ENCODE results near the gene DPEP3. TPM values are rescaled to one million over a fixed set of nuclear protein-coding genes. Genes with fewer than 3 reads are reported as not detected.

The DPEP3 gene
- polyA plus RNA-seq, 1 donor from 2014 or later: not detected

DNA sequence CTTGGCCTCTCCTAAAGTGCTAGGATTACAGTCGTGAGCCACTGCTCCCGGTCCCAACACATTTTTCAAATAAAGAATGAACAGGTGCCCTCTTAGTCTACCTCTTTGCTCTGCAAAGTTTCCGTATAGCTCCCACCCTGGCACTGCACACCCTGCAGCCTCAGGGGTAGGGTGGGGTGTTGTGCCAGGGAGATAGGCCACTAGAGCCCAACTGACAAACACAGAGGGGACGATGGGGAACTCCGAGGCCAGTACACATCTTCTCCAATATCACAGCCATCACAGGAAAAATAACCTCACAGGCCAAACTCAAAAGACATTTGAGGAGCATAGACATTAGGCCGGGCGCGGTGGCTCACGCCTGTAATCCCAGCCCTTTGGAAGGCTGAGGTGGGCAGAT, 9.2 kb downstream of the DPEP3 start:
- TF ChIP-seq, protein P1, sequence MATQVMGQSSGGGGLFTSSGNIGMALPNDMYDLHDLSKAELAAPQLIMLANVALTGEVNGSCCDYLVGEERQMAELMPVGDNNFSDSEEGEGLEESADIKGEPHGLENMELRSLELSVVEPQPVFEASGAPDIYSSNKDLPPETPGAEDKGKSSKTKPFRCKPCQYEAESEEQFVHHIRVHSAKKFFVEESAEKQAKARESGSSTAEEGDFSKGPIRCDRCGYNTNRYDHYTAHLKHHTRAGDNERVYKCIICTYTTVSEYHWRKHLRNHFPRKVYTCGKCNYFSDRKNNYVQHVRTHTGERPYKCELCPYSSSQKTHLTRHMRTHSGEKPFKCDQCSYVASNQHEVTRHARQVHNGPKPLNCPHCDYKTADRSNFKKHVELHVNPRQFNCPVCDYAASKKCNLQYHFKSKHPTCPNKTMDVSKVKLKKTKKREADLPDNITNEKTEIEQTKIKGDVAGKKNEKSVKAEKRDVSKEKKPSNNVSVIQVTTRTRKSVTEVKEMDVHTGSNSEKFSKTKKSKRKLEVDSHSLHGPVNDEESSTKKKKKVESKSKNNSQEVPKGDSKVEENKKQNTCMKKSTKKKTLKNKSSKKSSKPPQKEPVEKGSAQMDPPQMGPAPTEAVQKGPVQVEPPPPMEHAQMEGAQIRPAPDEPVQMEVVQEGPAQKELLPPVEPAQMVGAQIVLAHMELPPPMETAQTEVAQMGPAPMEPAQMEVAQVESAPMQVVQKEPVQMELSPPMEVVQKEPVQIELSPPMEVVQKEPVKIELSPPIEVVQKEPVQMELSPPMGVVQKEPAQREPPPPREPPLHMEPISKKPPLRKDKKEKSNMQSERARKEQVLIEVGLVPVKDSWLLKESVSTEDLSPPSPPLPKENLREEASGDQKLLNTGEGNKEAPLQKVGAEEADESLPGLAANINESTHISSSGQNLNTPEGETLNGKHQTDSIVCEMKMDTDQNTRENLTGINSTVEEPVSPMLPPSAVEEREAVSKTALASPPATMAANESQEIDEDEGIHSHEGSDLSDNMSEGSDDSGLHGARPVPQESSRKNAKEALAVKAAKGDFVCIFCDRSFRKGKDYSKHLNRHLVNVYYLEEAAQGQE (IDR thresholded peaks at IDR 0.05; ENCODE audit: borderline replicate concordance): no peak
- TF ChIP-seq EZH2 (IDR thresholded peaks at IDR 0.05; ENCODE audit: borderline replicate concordance, insufficient read depth, low read length, poor library complexity, severe bottlenecking) (no peak), RAD21 (conservative IDR thresholded peaks at IDR 0.05) (no peak), EP300 (conservative IDR thresholded peaks at IDR 0.05; ENCODE audit: poor library complexity, severe bottlenecking) (no peak), TAF1 (IDR thresholded peaks at IDR 0.05; ENCODE audit: low read depth) (no peak)
- no peak overlapping the region for H3K4me3 ChIP-seq (ENCODE audit: low read length)
- no peak overlapping the region for H3K27ac ChIP-seq (ENCODE audit: low read length)
- no peaks in the 10 kb centered on the region for H3K36me3 ChIP-seq (ENCODE audit: insufficient read depth, low read length)
- H3K79me2 ChIP-seq (replicated peaks; ENCODE audit: insufficient read depth, low read length): no peaks in the 10 kb centered on the region
- H3K9ac ChIP-seq (ENCODE audit: low read length): no peak overlapping the region
- no peak overlapping the region for H3K4me2 ChIP-seq (ENCODE audit: low read length)
- no peaks in the 10 kb centered on the region for H4K20me1 ChIP-seq (ENCODE audit: insufficient read depth)
- no peak overlapping the region for H2AFZ ChIP-seq (ENCODE audit: low read depth, low read length)
- H3K9me3 ChIP-seq (ENCODE audit: low read length): no peaks in the 10 kb centered on the region
- H3K9me2 ChIP-seq (ENCODE audit: insufficient read depth, low read length): no peaks in the 10 kb centered on the region
- H3F3A ChIP-seq (ENCODE audit: insufficient read depth, low read length, poor library complexity, severe bottlenecking): no peaks in the 10 kb centered on the region
- H3K27me3 ChIP-seq (ENCODE audit: insufficient read depth, low read depth, low read length): peaks cover 29% of the 10 kb centered on the region

- H3K36me3 ChIP-seq (ENCODE audit: insufficient read depth, low read length): no peaks in the 10 kb centered on the region
- H3K4me2 ChIP-seq (ENCODE audit: low read length): no peak overlapping the region
- H3F3A ChIP-seq (ENCODE audit: insufficient read depth, low read length, poor library complexity, severe bottlenecking): no peaks in the 10 kb centered on the region
- H3K9me2 ChIP-seq (ENCODE audit: insufficient read depth, low read length): no peaks in the 10 kb centered on the region
- no peak overlapping the region for H3K27ac ChIP-seq (ENCODE audit: low read length)
- TF ChIP-seq POLR2AphosphoS5 (IDR thresholded peaks at IDR 0.05) (no peak), SMC3 (conservative IDR thresholded peaks at IDR 0.05; ENCODE audit: poor library complexity) (no peak), EP300 (conservative IDR thresholded peaks at IDR 0.05; ENCODE audit: poor library complexity, severe bottlenecking) (no peak), RAD21 (conservative IDR thresholded peaks at IDR 0.05) (no peak), EZH2 (IDR thresholded peaks at IDR 0.05; ENCODE audit: borderline replicate concordance, insufficient read depth, low read length, poor library complexity, severe bottlenecking) (no peak), TAF1 (IDR thresholded peaks at IDR 0.05; ENCODE audit: low read depth) (no peak), MXI1 (conservative IDR thresholded peaks at IDR 0.05; ENCODE audit: poor library complexity, severe bottlenecking) (no peak)
- TF ChIP-seq, protein P2, sequence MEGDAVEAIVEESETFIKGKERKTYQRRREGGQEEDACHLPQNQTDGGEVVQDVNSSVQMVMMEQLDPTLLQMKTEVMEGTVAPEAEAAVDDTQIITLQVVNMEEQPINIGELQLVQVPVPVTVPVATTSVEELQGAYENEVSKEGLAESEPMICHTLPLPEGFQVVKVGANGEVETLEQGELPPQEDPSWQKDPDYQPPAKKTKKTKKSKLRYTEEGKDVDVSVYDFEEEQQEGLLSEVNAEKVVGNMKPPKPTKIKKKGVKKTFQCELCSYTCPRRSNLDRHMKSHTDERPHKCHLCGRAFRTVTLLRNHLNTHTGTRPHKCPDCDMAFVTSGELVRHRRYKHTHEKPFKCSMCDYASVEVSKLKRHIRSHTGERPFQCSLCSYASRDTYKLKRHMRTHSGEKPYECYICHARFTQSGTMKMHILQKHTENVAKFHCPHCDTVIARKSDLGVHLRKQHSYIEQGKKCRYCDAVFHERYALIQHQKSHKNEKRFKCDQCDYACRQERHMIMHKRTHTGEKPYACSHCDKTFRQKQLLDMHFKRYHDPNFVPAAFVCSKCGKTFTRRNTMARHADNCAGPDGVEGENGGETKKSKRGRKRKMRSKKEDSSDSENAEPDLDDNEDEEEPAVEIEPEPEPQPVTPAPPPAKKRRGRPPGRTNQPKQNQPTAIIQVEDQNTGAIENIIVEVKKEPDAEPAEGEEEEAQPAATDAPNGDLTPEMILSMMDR (IDR thresholded peaks at IDR 0.05; ENCODE audit: poor library complexity, severe bottlenecking): no peak
- TF ChIP-seq, protein P1 (IDR thresholded peaks at IDR 0.05; ENCODE audit: borderline replicate concordance): no peak
- H3K27me3 ChIP-seq (ENCODE audit: insufficient read depth, low read depth, low read length): peaks cover 29% of the 10 kb centered on the region
- no peak overlapping the region for H3K4me3 ChIP-seq (ENCODE audit: low read length)
- H3K79me2 ChIP-seq (replicated peaks; ENCODE audit: insufficient read depth, low read length): no peaks in the 10 kb centered on the region
- H3K9ac ChIP-seq (ENCODE audit: low read length): no peak overlapping the region
- H4K20me1 ChIP-seq (ENCODE audit: insufficient read depth): no peaks in the 10 kb centered on the region
- no peaks in the 10 kb centered on the region for H3K9me3 ChIP-seq (ENCODE audit: low read length)
- H2AFZ ChIP-seq (ENCODE audit: low read depth, low read length): no peak overlapping the region
These were observed 10.9 kb downstream of the DPEP3 start for GRCh38 chr16:67969254-67970039.

All from neural cell (in vitro differentiated cells).